Panc1 (cell line): ENCODE results near the gene ZNF776. TPM values are rescaled to one million over a fixed set of nuclear protein-coding genes. Genes with fewer than 3 reads are reported as not detected.

ENCODE experiments used
- ATAC-seq: fragments of 200-7000 bp; cut with Tn5 transposase; 2 replicates; pipeline ENCODE4 v1.9.1; 2020; ENCODE audit warnings: mild to moderate bottlenecking, moderate library complexity
- BruUV-seq: library from RNA; stranded (reverse); fragments of 400-500 nt; replicated peaks from 2 replicates; lab custom pipeline; 2021; lab: Mats Ljungman, UMichigan
- CTCF ChIA-PET: fragments of 300-600 bp; sonication (Branson Sonifier 250); formaldehyde crosslinking; loops from one replicate; lab custom pipeline; 2022; ENCODE audit warnings: antibody characterized with exemption; lab: Charles Lee
- POLR2A ChIA-PET: fragments of 300-600 bp; sonication (Branson Sonifier 250); formaldehyde crosslinking; loops from one replicate; lab custom pipeline; 2022; ENCODE audit warnings: antibody characterized with exemption; lab: Charles Lee
- DNase-seq: peaks from one replicate; pipeline ENCODE4 v3.0.0-alpha.2; 2010; ENCODE audit warnings: low read depth, low spot score
- H3K27ac ChIP-seq: 2 replicates; pipeline ENCODE4 v1.5.1; 2011; ENCODE audit warnings: mild to moderate bottlenecking, low read length, inconsistent platforms
- H3K27me3 ChIP-seq: fragments of 200-500 bp; sonication (Bioruptor generic); 2 replicates; pipeline ENCODE4 v1.6.0; 2014; ENCODE audit warnings: low read length, inconsistent platforms; ENCODE audit not compliant: control insufficient read depth, insufficient read depth
- H3K36me3 ChIP-seq: fragments of 200-500 bp; sonication (Bioruptor generic); 2 replicates; pipeline ENCODE4 v1.5.1; 2014; ENCODE audit warnings: inconsistent platforms, mild to moderate bottlenecking, low read length, moderate library complexity; ENCODE audit not compliant: control insufficient read depth, insufficient read depth
- H3K4me1 ChIP-seq: 2 replicates; pipeline ENCODE4 v1.5.1; 2011; ENCODE audit warnings: inconsistent platforms, mild to moderate bottlenecking, low read length, moderate library complexity; ENCODE audit not compliant: control insufficient read depth, insufficient read depth
- H3K4me3 ChIP-seq, 2 experiments: 2 replicates each; pipeline ENCODE4 v1.5.1; 2011 to 2012; ENCODE audit warnings: low read depth in 2 of 2, low read length in 2 of 2, mild to moderate bottlenecking in 2 of 2, inconsistent platforms in 1 of 2, moderate library complexity in 1 of 2
- H3K9me3 ChIP-seq: fragments of 200-500 bp; sonication (Bioruptor generic); 2 replicates; pipeline ENCODE4 v1.5.1; 2014; ENCODE audit warnings: low read depth, mild to moderate bottlenecking, inconsistent platforms, low read length, moderate library complexity; ENCODE audit not compliant: control insufficient read depth, insufficient read depth
- POLR2AphosphoS5 ChIP-seq: IDR thresholded peaks from 2 replicates; pipeline ENCODE4 v1.6.1; 2012; ENCODE audit warnings: mild to moderate bottlenecking, low read depth, low read length, moderate library complexity
- SIN3A ChIP-seq: IDR thresholded peaks from 2 replicates; pipeline ENCODE4 v1.6.1; 2012; ENCODE audit warnings: low read depth, mild to moderate bottlenecking, low read length, moderate library complexity, borderline replicate concordance; ENCODE audit not compliant: insufficient read depth
- TCF7L2 ChIP-seq: IDR thresholded peaks from 2 replicates; pipeline ENCODE4 v1.6.1; 2011; ENCODE audit warnings: mild to moderate bottlenecking, low read depth, low read length, inconsistent platforms
- in situ Hi-C: cut with HindIII; loops from 2 replicates; pipeline ENCODE4 v1.10.0; 2016; ENCODE audit warnings: low sequenced_read_pairs, low pct_unique_long_range_greater_than_20kb
- intact Hi-C: fragments of 100-400 bp; cut with micrococcal nuclease; formaldehyde crosslinking; loops from one replicate; pipeline ENCODE4 v1.10.0; 2022; ENCODE audit not compliant: unreplicated experiment
- total RNA-seq: library from RNA; stranded (reverse); gene quantifications from one replicate; pipeline ENCODE4 v1.2.1, GENCODE V29; 2021; ENCODE audit not compliant: unreplicated experiment
- TF ChIP-seq, protein P1 (sequence below): fragments of 450-650 bp; IDR thresholded peaks from 2 replicates; pipeline ENCODE4 v1.5.1; 2017; ENCODE audit warnings: mild to moderate bottlenecking
- TF ChIP-seq, protein P2 (sequence below), 2 experiments: IDR thresholded peaks; 2 replicates each; pipeline ENCODE4 v1.6.1; 2011 to 2012; ENCODE audit warnings: low read depth in 2 of 2, control low read depth in 1 of 2, low read length in 1 of 2, mild to moderate bottlenecking in 1 of 2, moderate library complexity in 1 of 2; ENCODE audit not compliant: insufficient read depth in 1 of 2

ZNF776 gene
- total RNA-seq, 1 experiment from 2014 or later: 19.5 TPM

DNA sequence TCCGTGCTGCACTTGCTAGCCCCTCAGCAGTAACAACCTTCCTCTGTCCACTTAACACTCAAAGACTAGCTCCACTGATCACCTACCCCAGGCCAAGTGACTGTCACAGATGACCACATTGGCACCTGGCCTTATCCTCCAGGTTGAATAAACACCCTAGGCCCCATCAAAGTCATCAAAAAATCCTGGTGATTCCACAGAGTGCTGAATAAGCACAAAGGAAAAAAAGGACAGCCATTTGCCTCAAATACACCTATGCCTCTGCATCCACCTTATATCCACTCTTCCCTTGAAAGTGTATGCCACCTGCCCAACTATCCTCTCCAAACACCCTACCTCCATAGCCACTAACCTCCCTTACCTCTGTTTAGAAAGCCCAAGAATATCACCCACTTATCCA, 40.3 kb upstream of the ZNF776 start:
- H3K4me3 ChIP-seq: no peak overlapping the region
- CTCF ChIA-PET: no interaction called here
- no peak overlapping the region for H3K27ac ChIP-seq
- ATAC-seq: no peak
- POLR2A ChIA-PET: no interaction called here
- no peak for DNase-seq
- peaks cover 26% of the 10 kb centered on the region for H3K9me3 ChIP-seq
- BruUV-seq: no TSS peak
- H3K4me1 ChIP-seq: no peaks in the 10 kb centered on the region
- H3K36me3 ChIP-seq: no peaks in the 10 kb centered on the region
- intact Hi-C loops (no loop called here), in situ Hi-C loops (no loop called here)
- TF ChIP-seq TCF7L2 (no peak), SIN3A (no peak), POLR2AphosphoS5 (no peak)
- TF ChIP-seq, protein P1, sequence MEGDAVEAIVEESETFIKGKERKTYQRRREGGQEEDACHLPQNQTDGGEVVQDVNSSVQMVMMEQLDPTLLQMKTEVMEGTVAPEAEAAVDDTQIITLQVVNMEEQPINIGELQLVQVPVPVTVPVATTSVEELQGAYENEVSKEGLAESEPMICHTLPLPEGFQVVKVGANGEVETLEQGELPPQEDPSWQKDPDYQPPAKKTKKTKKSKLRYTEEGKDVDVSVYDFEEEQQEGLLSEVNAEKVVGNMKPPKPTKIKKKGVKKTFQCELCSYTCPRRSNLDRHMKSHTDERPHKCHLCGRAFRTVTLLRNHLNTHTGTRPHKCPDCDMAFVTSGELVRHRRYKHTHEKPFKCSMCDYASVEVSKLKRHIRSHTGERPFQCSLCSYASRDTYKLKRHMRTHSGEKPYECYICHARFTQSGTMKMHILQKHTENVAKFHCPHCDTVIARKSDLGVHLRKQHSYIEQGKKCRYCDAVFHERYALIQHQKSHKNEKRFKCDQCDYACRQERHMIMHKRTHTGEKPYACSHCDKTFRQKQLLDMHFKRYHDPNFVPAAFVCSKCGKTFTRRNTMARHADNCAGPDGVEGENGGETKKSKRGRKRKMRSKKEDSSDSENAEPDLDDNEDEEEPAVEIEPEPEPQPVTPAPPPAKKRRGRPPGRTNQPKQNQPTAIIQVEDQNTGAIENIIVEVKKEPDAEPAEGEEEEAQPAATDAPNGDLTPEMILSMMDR: no peak
- TF ChIP-seq, protein P2, sequence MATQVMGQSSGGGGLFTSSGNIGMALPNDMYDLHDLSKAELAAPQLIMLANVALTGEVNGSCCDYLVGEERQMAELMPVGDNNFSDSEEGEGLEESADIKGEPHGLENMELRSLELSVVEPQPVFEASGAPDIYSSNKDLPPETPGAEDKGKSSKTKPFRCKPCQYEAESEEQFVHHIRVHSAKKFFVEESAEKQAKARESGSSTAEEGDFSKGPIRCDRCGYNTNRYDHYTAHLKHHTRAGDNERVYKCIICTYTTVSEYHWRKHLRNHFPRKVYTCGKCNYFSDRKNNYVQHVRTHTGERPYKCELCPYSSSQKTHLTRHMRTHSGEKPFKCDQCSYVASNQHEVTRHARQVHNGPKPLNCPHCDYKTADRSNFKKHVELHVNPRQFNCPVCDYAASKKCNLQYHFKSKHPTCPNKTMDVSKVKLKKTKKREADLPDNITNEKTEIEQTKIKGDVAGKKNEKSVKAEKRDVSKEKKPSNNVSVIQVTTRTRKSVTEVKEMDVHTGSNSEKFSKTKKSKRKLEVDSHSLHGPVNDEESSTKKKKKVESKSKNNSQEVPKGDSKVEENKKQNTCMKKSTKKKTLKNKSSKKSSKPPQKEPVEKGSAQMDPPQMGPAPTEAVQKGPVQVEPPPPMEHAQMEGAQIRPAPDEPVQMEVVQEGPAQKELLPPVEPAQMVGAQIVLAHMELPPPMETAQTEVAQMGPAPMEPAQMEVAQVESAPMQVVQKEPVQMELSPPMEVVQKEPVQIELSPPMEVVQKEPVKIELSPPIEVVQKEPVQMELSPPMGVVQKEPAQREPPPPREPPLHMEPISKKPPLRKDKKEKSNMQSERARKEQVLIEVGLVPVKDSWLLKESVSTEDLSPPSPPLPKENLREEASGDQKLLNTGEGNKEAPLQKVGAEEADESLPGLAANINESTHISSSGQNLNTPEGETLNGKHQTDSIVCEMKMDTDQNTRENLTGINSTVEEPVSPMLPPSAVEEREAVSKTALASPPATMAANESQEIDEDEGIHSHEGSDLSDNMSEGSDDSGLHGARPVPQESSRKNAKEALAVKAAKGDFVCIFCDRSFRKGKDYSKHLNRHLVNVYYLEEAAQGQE (IDR thresholded peaks at IDR 0.05; ENCODE audit: insufficient read depth in 1 of 2, low read depth in 2 of 2, low read length in 1 of 2): no peak
- H3K27me3 ChIP-seq: no peaks in the 10 kb centered on the region

DNA sequence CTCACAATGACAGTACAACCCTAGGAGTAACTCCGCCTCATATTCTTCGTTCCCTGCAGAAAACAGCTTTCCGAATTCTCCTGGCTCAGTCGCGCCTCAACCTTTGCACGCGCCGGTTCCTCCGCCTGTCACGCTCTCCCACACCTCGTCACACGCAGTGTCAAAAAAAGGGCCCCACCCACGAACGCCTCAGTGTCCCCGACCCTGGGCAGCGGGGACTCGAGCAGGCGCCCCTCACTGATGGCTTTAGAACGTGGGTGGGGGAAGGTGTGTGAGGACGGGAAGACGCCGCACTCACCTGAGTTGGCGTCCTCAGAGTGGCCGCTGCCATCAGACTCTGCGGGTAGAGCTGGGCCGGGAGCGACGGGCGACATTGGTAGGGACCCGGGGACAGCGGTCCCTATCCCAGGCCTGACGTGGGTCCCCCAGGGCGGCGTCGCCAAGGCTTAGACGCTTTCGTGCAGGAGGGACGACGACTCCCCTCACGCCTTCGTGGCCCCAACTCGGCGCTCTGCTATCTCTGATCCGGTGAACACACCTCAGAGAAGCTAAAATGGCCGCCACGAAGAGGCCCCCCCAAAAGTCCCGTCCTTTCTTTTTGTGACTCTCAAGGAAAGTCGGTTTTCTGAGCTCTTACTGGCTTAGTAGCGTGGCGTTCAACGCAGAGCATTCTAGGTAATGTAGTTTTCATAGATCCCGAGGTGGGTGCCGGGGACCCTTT, 37.8 kb upstream of the ZNF776 start, which contains the start of gene ZNF154:
ZNF154 (minus strand) TSS at position 564 of the 721 bp plus-strand sequence; CDS start at position 331, 233 bp downstream.
- in situ Hi-C loops: no loop called here
- ChIA-PET POLR2A (no interaction called here), CTCF (no interaction called here)
- no peak for TF ChIP-seq TCF7L2
- TF ChIP-seq SIN3A: no peak
- TF ChIP-seq POLR2AphosphoS5: no peak
- TF ChIP-seq, protein P2 (IDR thresholded peaks at IDR 0.05; ENCODE audit: insufficient read depth in 1 of 2, low read depth in 2 of 2, low read length in 1 of 2): no peak
- TF ChIP-seq, protein P1: no peak
- no peaks in the 10 kb centered on the region for H3K4me1 ChIP-seq
- H3K27ac ChIP-seq: no peak within 1 kb of the TSS
- no peaks in the 10 kb centered on the region for H3K36me3 ChIP-seq
- intact Hi-C loops: no loop called here
- no peak within 1 kb of the TSS for H3K4me3 ChIP-seq
- BruUV-seq: no TSS peak
- DNase-seq (no peak), ATAC-seq (no peak)
- H3K27me3 ChIP-seq: no peaks in the 10 kb centered on the region
- H3K9me3 ChIP-seq: peaks cover 22% of the 10 kb centered on the region; the same call in 1 of the 2 replicates
